HepG2 (cell line): Measurements from ENCODE around the gene MFSD6. TPM values are rescaled to one million over a fixed set of nuclear protein-coding genes. Genes with fewer than 3 reads are reported as not detected.

Experiments
- ATAC-seq: fragments of 200-7000 bp; cut with Tn5 transposase; 3 replicates; pipeline ENCODE4 v1.9.1; 2020; ENCODE audit warnings: mild to moderate bottlenecking, moderate library complexity
- BruUV-seq: library from RNA; stranded (reverse); fragments of 400-500 nt; replicated peaks from 2 replicates; lab custom pipeline; 2021; lab: Mats Ljungman, UMichigan
- CTCF ChIA-PET: fragments of 300-600 bp; formaldehyde crosslinking; extraction: SDS; loops from one replicate; lab custom pipeline; 2021; ENCODE audit warnings: low total read pairs, inconsistent platforms, low intra/inter-chr PET ratio; lab: Yijun Ruan, JAX
- POLR2A ChIA-PET: fragments of 350-600 bp; sonication (Branson Sonifier 250); formaldehyde crosslinking; loops from one replicate; lab custom pipeline; 2020; ENCODE audit warnings: antibody characterized with exemption, inconsistent platforms; lab: Yijun Ruan, JAX
- DNase-seq: peaks from one replicate; pipeline ENCODE4 v3.0.0-alpha.2; 2015; ENCODE audit warnings: low spot score
- FAIRE-seq: peaks from 3 replicates; lab custom pipeline; 2011; peaks lifted over from hg19 to GRCh38; lab: Jason Lieb, UNC
- H2AFZ ChIP-seq: one replicate; pipeline ENCODE4 v1.6.1; 2011; ENCODE audit warnings: low read length, inconsistent platforms
- H3K27ac ChIP-seq: fragments of 300-600 bp; 3 replicates; pipeline ENCODE4 v1.8.0; 2011; ENCODE audit warnings: mixed run types, mild to moderate bottlenecking, mixed read lengths, low read length, inconsistent platforms; ENCODE audit not compliant: insufficient read depth; ENCODE audit errors: extremely low read length
- H3K27me3 ChIP-seq, 2 experiments: fragments of 200-600 bp in 1 of 2; 2 replicates in 1 of 2; 3 replicates in 1 of 2; pipeline versions ENCODE4 v1.6.0 to v1.8.0; 2011; ENCODE audit warnings: low read length in 2 of 2, mild to moderate bottlenecking in 2 of 2, moderate library complexity in 2 of 2, inconsistent platforms in 1 of 2; ENCODE audit not compliant: insufficient read depth in 2 of 2, control insufficient read depth in 1 of 2
- H3K36me3 ChIP-seq, 2 experiments: fragments of 200-600 bp in 1 of 2; replicated peaks in 1 of 2; 2 replicates in 1 of 2; 3 replicates in 1 of 2; pipeline versions ENCODE4 v1.5.1 to v1.8.0; 2011; ENCODE audit warnings: low read length in 2 of 2, inconsistent platforms in 1 of 2; ENCODE audit not compliant: insufficient read depth in 2 of 2, control insufficient read depth in 1 of 2
- H3K4me1 ChIP-seq: 2 replicates; pipeline ENCODE4 v1.5.1; 2012; ENCODE audit warnings: low read length, inconsistent platforms; ENCODE audit not compliant: insufficient read depth
- H3K4me2 ChIP-seq: 2 replicates; pipeline ENCODE4 v1.6.0; 2011; ENCODE audit warnings: low read depth, low read length, inconsistent platforms
- H3K4me3 ChIP-seq, 3 experiments: fragments of 200-600 bp in 1 of 3; sonication (generic), shearing (Covaris generic) in 1 of 3; replicated peaks in 1 of 3; 2 replicates each; pipeline ENCODE4 v1.5.1; 2011 to 2016; ENCODE audit warnings: low read length in 3 of 3, inconsistent platforms in 2 of 3, low read depth in 2 of 3, mild to moderate bottlenecking in 2 of 3, control low read depth in 1 of 3, mixed read lengths in 1 of 3; ENCODE audit not compliant: insufficient read depth in 1 of 3
- H3K79me2 ChIP-seq: one replicate; pipeline ENCODE4 v1.6.1; 2011; ENCODE audit warnings: low read length, inconsistent platforms; ENCODE audit not compliant: insufficient read depth
- H3K9ac ChIP-seq: 2 replicates; pipeline ENCODE4 v1.6.0; 2011; ENCODE audit warnings: mild to moderate bottlenecking, low read depth, low read length, inconsistent platforms; ENCODE audit not compliant: insufficient read depth
- H3K9me3 ChIP-seq: 2 replicates; pipeline ENCODE4 v1.5.1; 2012; ENCODE audit warnings: mild to moderate bottlenecking, low read length
- H4K20me1 ChIP-seq: 2 replicates; pipeline ENCODE4 v1.6.0; 2011; ENCODE audit warnings: inconsistent platforms, mild to moderate bottlenecking, low read length, moderate library complexity; ENCODE audit not compliant: insufficient read depth
- CREB1 ChIP-seq, 2 experiments: fragments of 450-650 bp in 1 of 2; IDR thresholded peaks; 2 replicates each; pipeline ENCODE4 v1.6.1; 2016 to 2017; ENCODE audit warnings: control low read depth in 1 of 2, mild to moderate bottlenecking in 1 of 2, missing compliant biosample characterization in 1 of 2, missing genetic modification characterization in 1 of 2
- NBN ChIP-seq: fragments of 450-650 bp; conservative IDR thresholded peaks from 2 replicates; pipeline ENCODE4 v1.6.1; 2017
- SAFB2 ChIP-seq: sonication (generic); formaldehyde crosslinking; IDR thresholded peaks from 2 replicates; pipeline ENCODE4 v1.5.1; 2020; ENCODE audit warnings: missing genetic modification reagents, low read depth, mild to moderate bottlenecking, borderline replicate concordance
- SALL1 ChIP-seq: sonication (generic); formaldehyde crosslinking; IDR thresholded peaks from 2 replicates; pipeline ENCODE4 v1.8.0; 2022; ENCODE audit warnings: mild to moderate bottlenecking, missing genetic modification reagents
- SP5 ChIP-seq: IDR thresholded peaks from 2 replicates; pipeline ENCODE4 v1.6.1; 2016; ENCODE audit warnings: low read depth, borderline replicate concordance
- ZFP41 ChIP-seq: sonication (generic); formaldehyde crosslinking; IDR thresholded peaks from 2 replicates; pipeline ENCODE4 v1.4.0; 2020; ENCODE audit warnings: mild to moderate bottlenecking, missing genetic modification reagents, borderline replicate concordance
- ZNF460 ChIP-seq: sonication (generic); formaldehyde crosslinking; IDR thresholded peaks from 2 replicates; pipeline ENCODE4 v1.5.1; 2020; ENCODE audit warnings: missing genetic modification reagents, mild to moderate bottlenecking, borderline replicate concordance
- ZNF773 ChIP-seq: sonication (generic); formaldehyde crosslinking; IDR thresholded peaks from 2 replicates; pipeline ENCODE4 v1.4.0; 2020; ENCODE audit warnings: missing genetic modification reagents, borderline replicate concordance
- ZNF775 ChIP-seq: sonication (generic); formaldehyde crosslinking; IDR thresholded peaks from 2 replicates; pipeline ENCODE4 v1.4.0; 2020; ENCODE audit warnings: missing genetic modification reagents, mild to moderate bottlenecking, moderate library complexity, borderline replicate concordance
- WGBS: methylation state at CpG from one replicate; pipeline ENCODE4 v1.1.6; 2017; ENCODE audit warnings: low lambda C conversion rate; 5-methylcytosine and 5-hydroxymethylcytosine counted together
- in situ Hi-C: cut with HindIII; loops from 2 replicates; pipeline ENCODE4 v1.10.0; 2017; ENCODE audit warnings: low pct_unique_long_range_greater_than_20kb; ENCODE audit not compliant: extremely low pct_ligation_motif_present
- intact Hi-C: fragments of 100-400 bp; cut with micrococcal nuclease; formaldehyde crosslinking; loops from one replicate; pipeline ENCODE4 v1.10.0; 2022; ENCODE audit not compliant: unreplicated experiment
- polyA plus RNA-seq, 8 experiments: library from polyadenylated mRNA; depleted of rRNA in 3 of 8; stranded (reverse) in 7 of 8; unstranded in 1 of 8; fragments of >200 nt; fragmentation: Illumina TruSeq in 4 of 8; extraction: Trizol in 4 of 8; gene quantifications; 2 replicates each; pipeline versions ENCODE4 v1.2.1 to v1.2.3, GENCODE V29; 2011 to 2016; ENCODE audit warnings: low read depth in 4 of 8, missing spikeins in 1 of 8, mixed read lengths in 1 of 8; ENCODE audit not compliant: insufficient read depth in 1 of 8
- total RNA-seq, 5 experiments: library from RNA; depleted of rRNA; stranded (reverse); fragments of >200 nt; fragmentation: Illumina TruSeq; extraction: Trizol; gene quantifications; 2 replicates each; pipeline ENCODE4 v1.2.3, GENCODE V29; 2016; ENCODE audit warnings: low read depth in 1 of 5
- TF ChIP-seq, protein P1 (sequence below), 2 experiments: fragments of 450-650 bp in 1 of 2; sonication (generic) in 1 of 2; formaldehyde crosslinking in 1 of 2; IDR thresholded peaks; 2 replicates each; pipeline versions ENCODE4 v1.6.1 to v1.8.0; 2016 to 2022; ENCODE audit warnings: antibody characterized with exemption in 1 of 2, mild to moderate bottlenecking in 1 of 2, missing genetic modification reagents in 1 of 2
- TF ChIP-seq, protein P2 (sequence below): sonication (generic); formaldehyde crosslinking; IDR thresholded peaks from 2 replicates; pipeline ENCODE4 v1.4.0; 2020; ENCODE audit warnings: missing genetic modification reagents

MFSD6 gene
- total and polyA plus RNA-seq, 2 of the 13 experiments (the other 11 are each of a cell fraction or from before 2014, with no cell fraction given) = 0.92 to 1.4 TPM

- TF ChIP-seq, protein P1, sequence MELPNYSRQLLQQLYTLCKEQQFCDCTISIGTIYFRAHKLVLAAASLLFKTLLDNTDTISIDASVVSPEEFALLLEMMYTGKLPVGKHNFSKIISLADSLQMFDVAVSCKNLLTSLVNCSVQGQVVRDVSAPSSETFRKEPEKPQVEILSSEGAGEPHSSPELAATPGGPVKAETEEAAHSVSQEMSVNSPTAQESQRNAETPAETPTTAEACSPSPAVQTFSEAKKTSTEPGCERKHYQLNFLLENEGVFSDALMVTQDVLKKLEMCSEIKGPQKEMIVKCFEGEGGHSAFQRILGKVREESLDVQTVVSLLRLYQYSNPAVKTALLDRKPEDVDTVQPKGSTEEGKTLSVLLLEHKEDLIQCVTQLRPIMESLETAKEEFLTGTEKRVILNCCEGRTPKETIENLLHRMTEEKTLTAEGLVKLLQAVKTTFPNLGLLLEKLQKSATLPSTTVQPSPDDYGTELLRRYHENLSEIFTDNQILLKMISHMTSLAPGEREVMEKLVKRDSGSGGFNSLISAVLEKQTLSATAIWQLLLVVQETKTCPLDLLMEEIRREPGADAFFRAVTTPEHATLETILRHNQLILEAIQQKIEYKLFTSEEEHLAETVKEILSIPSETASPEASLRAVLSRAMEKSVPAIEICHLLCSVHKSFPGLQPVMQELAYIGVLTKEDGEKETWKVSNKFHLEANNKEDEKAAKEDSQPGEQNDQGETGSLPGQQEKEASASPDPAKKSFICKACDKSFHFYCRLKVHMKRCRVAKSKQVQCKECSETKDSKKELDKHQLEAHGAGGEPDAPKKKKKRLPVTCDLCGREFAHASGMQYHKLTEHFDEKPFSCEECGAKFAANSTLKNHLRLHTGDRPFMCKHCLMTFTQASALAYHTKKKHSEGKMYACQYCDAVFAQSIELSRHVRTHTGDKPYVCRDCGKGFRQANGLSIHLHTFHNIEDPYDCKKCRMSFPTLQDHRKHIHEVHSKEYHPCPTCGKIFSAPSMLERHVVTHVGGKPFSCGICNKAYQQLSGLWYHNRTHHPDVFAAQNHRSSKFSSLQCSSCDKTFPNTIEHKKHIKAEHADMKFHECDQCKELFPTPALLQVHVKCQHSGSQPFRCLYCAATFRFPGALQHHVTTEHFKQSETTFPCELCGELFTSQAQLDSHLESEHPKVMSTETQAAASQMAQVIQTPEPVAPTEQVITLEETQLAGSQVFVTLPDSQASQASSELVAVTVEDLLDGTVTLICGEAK (IDR thresholded peaks at IDR 0.05) = no peak
- TF ChIP-seq, protein P1 (CRISPR knock-in tag; IDR thresholded peaks at IDR 0.05) = no peak
Measured at GRCh38 chr2:190441564-190441963, 33.4 kb downstream of the MFSD6 start (continued).

GRCh38 chr2:190443055-190443454 is 34.9 kb downstream of the MFSD6 start:
- no TSS peak for BruUV-seq
- in situ Hi-C loops (no loop called here), intact Hi-C loops (no loop called here)
- Histone ChIP-seq H4K20me1 (no peaks in the 10 kb centered on the region), H3K36me3 (no peaks in the 10 kb centered on the region), H3K9me3 (no peaks in the 10 kb centered on the region), H3K27me3 (no peaks in the 10 kb centered on the region), H3K4me1 (peaks cover 15% of the 10 kb centered on the region; the same call in 1 of the 2 replicates), H3K79me2 (no peaks in the 10 kb centered on the region), H3K27ac (no peak overlapping the region), H3K4me2 (no peak overlapping the region), H2AFZ (no peak overlapping the region), H3K4me3 (no peak overlapping the region), H3K9ac (no peak overlapping the region)
- FAIRE-seq (no peak), ATAC-seq (no peak), DNase-seq (no peak)
- 84% methylated on average over 2 of the region's 2 CpGs for WGBS
- CTCF ChIA-PET = no interaction called here
- TF ChIP-seq, protein P2, sequence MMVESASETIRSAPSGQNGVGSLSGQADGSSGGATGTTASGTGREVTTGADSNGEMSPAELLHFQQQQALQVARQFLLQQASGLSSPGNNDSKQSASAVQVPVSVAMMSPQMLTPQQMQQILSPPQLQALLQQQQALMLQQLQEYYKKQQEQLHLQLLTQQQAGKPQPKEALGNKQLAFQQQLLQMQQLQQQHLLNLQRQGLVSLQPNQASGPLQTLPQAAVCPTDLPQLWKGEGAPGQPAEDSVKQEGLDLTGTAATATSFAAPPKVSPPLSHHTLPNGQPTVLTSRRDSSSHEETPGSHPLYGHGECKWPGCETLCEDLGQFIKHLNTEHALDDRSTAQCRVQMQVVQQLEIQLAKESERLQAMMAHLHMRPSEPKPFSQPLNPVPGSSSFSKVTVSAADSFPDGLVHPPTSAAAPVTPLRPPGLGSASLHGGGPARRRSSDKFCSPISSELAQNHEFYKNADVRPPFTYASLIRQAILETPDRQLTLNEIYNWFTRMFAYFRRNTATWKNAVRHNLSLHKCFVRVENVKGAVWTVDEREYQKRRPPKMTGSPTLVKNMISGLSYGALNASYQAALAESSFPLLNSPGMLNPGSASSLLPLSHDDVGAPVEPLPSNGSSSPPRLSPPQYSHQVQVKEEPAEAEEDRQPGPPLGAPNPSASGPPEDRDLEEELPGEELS (CRISPR knock-in tag) = no peak
- TF ChIP-seq SALL1 (CRISPR knock-in tag) (no peak), SP5 (CRISPR knock-in tag) (no peak), SAFB2 (CRISPR knock-in tag) (no peak), NBN (no peak), ZNF773 (CRISPR knock-in tag) (no peak), ZFP41 (CRISPR knock-in tag) (no peak), ZNF775 (CRISPR knock-in tag) (no peak), CREB1 (IDR thresholded peaks at IDR 0.05) (no peak), CREB1 (CRISPR knock-in tag; IDR thresholded peaks at IDR 0.05) (no peak), ZNF460 (no peak)
- POLR2A ChIA-PET = no interaction called here
